Keratinocyte (primary cell): ENCODE measurements around the gene BSDC1.

Source experiments
- CTCF ChIP-seq, 3 experiments: IDR thresholded peaks in 1 of 3; conservative IDR thresholded peaks in 1 of 3; optimal IDR thresholded peaks in 1 of 3; 2 replicates in 2 of 3; 3 replicates in 1 of 3; pipeline versions ENCODE3 to v1.5.1; 2011; ENCODE audit warnings: low read length in 3 of 3, mild to moderate bottlenecking in 3 of 3, moderate library complexity in 2 of 3, control low read depth in 1 of 3, inconsistent platforms in 1 of 3; ENCODE audit not compliant: insufficient read depth in 2 of 3; ENCODE audit errors: extremely low read depth in 1 of 3
- EZH2 ChIP-seq: IDR thresholded peaks from one replicate; pipeline ENCODE4 v1.6.1; 2012; ENCODE audit warnings: inconsistent platforms, mild to moderate bottlenecking, low read length, moderate library complexity

GRCh38 chr1:32333251-32333963, 60.8 kb downstream of the BSDC1 start:
- no peak for TF ChIP-seq CTCF (optimal IDR thresholded peaks at IDR 0.05 in 1 of 3, IDR thresholded peaks at IDR 0.05 in 1 of 3, conservative IDR thresholded peaks at IDR 0.05 in 1 of 3; ENCODE audit: extremely low read depth in 1 of 3, insufficient read depth in 2 of 3, low read length in 3 of 3)
- TF ChIP-seq EZH2, result no peak
